Measurements from ENCODE around the gene MED13L.

DNA sequence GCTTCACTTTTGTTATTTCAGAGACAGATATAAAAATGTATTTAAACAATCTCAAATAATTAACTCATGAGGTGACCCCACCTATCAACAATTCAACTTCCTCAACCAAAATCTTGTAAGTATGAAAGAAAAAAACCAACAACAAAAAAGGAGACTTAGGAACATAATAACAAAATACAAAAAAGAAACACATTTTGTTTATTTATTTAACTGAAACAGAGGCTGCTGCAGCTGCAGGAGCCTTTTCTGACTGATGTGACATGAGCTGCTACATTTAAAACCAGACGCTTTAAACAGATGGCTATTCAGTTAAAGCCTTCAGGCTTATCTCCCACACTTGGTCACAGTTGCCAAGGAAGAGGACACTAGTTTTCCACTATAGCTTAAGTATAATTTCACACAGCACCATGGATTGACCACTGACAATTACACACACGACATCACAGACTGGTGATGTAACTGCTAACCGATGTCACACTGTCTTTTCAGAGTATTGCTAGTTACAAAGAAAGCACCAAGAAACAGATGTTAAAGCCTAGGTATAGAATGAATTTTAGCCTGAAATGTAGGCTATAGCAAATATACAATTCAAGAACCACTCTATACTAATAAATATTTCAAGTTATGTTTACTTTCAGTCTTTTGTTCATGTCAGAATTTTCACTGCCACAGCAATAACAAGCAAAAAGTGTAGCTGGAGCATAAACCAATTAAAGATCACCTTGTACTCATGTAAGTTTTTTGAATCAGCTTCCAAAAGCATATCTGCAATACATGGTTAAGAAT is 113.0 kb downstream of the MED13L start:
- no peak for TF ChIP-seq ISL1 (CRISPR knock-in tag; IDR thresholded peaks at IDR 0.05)
- no peak for TF ChIP-seq ZNF565 (CRISPR knock-in tag; conservative IDR thresholded peaks at IDR 0.05; ENCODE audit: low read depth)
- no peak for TF ChIP-seq ZFP3 (CRISPR knock-in tag; IDR thresholded peaks at IDR 0.05)
- TF ChIP-seq, protein P1, sequence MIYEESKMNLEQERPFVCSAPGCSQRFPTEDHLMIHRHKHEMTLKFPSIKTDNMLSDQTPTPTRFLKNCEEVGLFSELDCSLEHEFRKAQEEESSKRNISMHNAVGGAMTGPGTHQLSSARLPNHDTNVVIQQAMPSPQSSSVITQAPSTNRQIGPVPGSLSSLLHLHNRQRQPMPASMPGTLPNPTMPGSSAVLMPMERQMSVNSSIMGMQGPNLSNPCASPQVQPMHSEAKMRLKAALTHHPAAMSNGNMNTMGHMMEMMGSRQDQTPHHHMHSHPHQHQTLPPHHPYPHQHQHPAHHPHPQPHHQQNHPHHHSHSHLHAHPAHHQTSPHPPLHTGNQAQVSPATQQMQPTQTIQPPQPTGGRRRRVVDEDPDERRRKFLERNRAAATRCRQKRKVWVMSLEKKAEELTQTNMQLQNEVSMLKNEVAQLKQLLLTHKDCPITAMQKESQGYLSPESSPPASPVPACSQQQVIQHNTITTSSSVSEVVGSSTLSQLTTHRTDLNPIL (CRISPR knock-in tag; IDR thresholded peaks at IDR 0.05; ENCODE audit: low read depth) = no peak
- TF ChIP-seq ZNF8 (CRISPR knock-in tag; IDR thresholded peaks at IDR 0.05) = no peak
